BE2C (cell line): ENCODE results near the gene GID8.

Experiments used
- DNase-seq: peaks from one replicate; pipeline ENCODE4 v3.0.0-alpha.2; 2020
- H3K27me3 ChIP-seq: fragments of 250-450 bp; sonication (Bioruptor Pico); 2 replicates; pipeline ENCODE4 v1.5.1; 2020; ENCODE audit warnings: mild to moderate bottlenecking
- H3K36me3 ChIP-seq: fragments of 250-450 bp; sonication (Bioruptor Pico); 2 replicates; pipeline ENCODE4 v1.5.1; 2020; ENCODE audit warnings: mild to moderate bottlenecking
- H3K4me1 ChIP-seq: fragments of 250-450 bp; sonication (Bioruptor Pico); 2 replicates; pipeline ENCODE4 v1.5.1; 2020
- H3K4me3 ChIP-seq: 2 replicates; pipeline ENCODE4 v1.5.1; 2011; ENCODE audit warnings: low read depth, low read length
- H3K9me3 ChIP-seq: fragments of 250-450 bp; sonication (Bioruptor Pico); 2 replicates; pipeline ENCODE4 v1.5.1; 2020
- TF ChIP-seq, protein P1 (sequence below): IDR thresholded peaks from 2 replicates; pipeline ENCODE4 v1.5.1; 2012; ENCODE audit warnings: mild to moderate bottlenecking, low read depth, low read length

The GID8 gene

GRCh38 chr20:62963614-62964397, 25.9 kb downstream of the GID8 start:
- no peaks in the 10 kb centered on the region for H3K36me3 ChIP-seq
- H3K9me3 ChIP-seq = no peaks in the 10 kb centered on the region
- peaks cover 16% of the 10 kb centered on the region for H3K4me1 ChIP-seq
- H3K27me3 ChIP-seq = no peaks in the 10 kb centered on the region
- TF ChIP-seq, protein P1, sequence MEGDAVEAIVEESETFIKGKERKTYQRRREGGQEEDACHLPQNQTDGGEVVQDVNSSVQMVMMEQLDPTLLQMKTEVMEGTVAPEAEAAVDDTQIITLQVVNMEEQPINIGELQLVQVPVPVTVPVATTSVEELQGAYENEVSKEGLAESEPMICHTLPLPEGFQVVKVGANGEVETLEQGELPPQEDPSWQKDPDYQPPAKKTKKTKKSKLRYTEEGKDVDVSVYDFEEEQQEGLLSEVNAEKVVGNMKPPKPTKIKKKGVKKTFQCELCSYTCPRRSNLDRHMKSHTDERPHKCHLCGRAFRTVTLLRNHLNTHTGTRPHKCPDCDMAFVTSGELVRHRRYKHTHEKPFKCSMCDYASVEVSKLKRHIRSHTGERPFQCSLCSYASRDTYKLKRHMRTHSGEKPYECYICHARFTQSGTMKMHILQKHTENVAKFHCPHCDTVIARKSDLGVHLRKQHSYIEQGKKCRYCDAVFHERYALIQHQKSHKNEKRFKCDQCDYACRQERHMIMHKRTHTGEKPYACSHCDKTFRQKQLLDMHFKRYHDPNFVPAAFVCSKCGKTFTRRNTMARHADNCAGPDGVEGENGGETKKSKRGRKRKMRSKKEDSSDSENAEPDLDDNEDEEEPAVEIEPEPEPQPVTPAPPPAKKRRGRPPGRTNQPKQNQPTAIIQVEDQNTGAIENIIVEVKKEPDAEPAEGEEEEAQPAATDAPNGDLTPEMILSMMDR = no peak
- no peak overlapping the region for H3K4me3 ChIP-seq
- no peak for DNase-seq

- no peaks in the 10 kb centered on the region for H3K9me3 ChIP-seq
- DNase-seq = no peak
- H3K27me3 ChIP-seq = no peaks in the 10 kb centered on the region
- H3K4me3 ChIP-seq = no peak overlapping the region
- H3K4me1 ChIP-seq = peaks cover 16% of the 10 kb centered on the region
- TF ChIP-seq, protein P1 = no peak
- no peaks in the 10 kb centered on the region for H3K36me3 ChIP-seq
Observed at GRCh38 chr20:62964700-62965099, 26.8 kb downstream of the GID8 start.

DNA sequence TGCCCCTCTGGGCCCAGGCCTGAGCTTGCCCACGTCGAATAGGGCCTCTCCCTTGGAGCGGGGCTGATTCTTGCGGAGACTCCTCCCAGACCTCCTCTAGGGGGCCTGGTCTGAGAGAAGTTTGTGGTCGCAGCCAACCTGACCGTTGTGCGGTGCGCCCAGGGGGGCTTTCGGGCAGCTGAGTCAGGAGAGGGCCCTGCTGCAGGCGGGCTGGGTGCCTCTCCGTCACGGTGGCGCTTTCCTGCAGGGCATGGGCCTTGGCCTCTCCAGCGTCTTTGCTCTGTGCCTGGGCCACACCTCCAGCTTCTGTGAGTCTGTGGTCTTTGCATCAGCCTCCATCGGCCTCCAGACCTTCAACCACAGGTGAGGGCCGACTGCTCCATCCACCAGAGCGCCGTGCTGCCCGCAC, 27.4 kb downstream of the GID8 start:
- DNase-seq = no peak
- Histone ChIP-seq H3K4me3 (no peak overlapping the region), H3K36me3 (no peaks in the 10 kb centered on the region), H3K9me3 (no peaks in the 10 kb centered on the region), H3K27me3 (no peaks in the 10 kb centered on the region), H3K4me1 (peaks cover 13% of the 10 kb centered on the region)
- TF ChIP-seq, protein P1 = no peak; the same call in 1 of the 2 replicates

DNA sequence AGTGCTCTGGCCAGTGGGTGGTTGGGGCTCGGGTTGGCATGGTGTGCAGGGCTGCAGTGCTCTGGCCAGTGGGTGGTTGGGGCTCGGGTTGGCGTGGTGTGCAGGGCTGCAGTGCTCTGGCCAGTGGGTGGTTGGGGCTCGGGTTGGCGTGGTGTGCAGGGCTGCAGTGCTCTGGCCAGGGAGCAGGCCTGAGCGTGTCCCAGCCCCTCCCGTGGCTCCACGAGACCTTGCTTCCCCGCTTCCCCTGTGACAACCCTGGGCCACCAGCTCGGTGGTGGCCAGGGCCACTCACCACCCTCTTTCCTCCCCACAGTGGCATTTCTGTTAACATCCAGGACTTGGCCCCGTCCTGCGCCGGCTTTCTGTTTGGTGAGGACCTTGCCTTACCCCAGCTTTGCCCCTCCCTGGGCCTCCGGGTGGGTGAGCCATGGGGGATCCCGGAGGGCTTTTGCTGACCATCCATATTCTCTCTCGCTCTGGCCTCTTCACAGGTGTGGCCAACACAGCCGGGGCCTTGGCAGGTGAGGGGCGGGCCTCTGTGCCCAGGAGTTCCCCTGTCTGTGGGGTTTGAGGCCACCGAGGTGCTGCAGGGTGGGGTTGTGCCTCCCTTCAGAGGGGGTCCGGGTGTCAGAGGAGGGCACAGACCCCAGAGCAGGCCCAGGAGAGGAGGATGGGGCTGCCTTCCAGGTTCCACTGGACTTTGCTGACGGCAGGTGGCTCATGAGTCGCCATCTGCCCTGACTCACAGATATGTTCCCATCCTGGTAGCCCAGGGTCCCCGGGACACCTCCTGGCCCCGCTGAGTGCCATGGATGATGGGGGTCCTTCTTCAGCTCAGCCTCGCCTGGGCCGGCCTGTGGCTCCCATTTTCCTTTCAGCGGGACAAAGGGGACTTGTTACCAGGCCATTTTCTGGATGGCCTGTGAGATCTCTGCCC, 28.5 kb downstream of the GID8 start:
- H3K9me3 ChIP-seq = no peaks in the 10 kb centered on the region

DNA sequence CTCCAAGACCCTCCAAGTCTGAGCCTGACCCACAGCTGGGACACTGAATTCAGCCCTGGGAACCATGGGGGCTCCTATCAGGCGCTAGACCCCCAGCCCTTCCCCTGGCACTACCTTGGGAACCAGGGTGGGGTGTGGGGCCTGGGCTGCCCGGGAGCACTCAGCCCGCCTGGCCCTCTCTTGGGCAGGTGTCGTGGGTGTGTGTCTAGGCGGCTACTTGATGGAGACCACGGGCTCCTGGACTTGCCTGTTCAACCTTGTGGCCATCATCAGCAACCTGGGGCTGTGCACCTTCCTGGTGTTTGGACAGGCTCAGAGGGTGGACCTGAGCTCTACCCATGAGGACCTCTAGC, 29.2 kb downstream of the GID8 start:
- TF ChIP-seq, protein P1 = no peak
- no peaks in the 10 kb centered on the region for H3K36me3 ChIP-seq
- H3K9me3 ChIP-seq = no peaks in the 10 kb centered on the region
- H3K27me3 ChIP-seq = no peaks in the 10 kb centered on the region
- peaks cover 3% of the 10 kb centered on the region for H3K4me1 ChIP-seq
- no peak for DNase-seq
- H3K4me3 ChIP-seq = no peak overlapping the region

More for the DNA sequence above, 28.5 kb downstream of the GID8 start:
- TF ChIP-seq, protein P1 = no peak
- no peaks in the 10 kb centered on the region for H3K36me3 ChIP-seq
- no peaks in the 10 kb centered on the region for H3K27me3 ChIP-seq
- H3K4me3 ChIP-seq = no peak overlapping the region
- peaks cover 10% of the 10 kb centered on the region for H3K4me1 ChIP-seq
- DNase-seq = no peak
